Thymus (tissue), 11 donors: ENCODE measurements around the gene SMNDC1. TPM values are rescaled to one million over a fixed set of nuclear protein-coding genes. Genes with fewer than 3 reads are reported as not detected.
A peak's percentile ranks its signal among the peaks of the same experiment; 100 is the strongest.

ENCODE experiments used
- DNase-seq, 9 donors: peaks; one replicate each; pipeline ENCODE4 v3.0.0-alpha.2; 2013; ENCODE audit warnings: low spot score in 9 of 9, low read depth in 6 of 9, missing footprints in 1 of 9
- H3K27ac ChIP-seq, 2 donors: one replicate each; pipeline ENCODE4 v1.5.1; 2013; ENCODE audit warnings: control low read depth in 1 of 2, low read depth in 1 of 2, low read length in 1 of 2, mild to moderate bottlenecking in 1 of 2, moderate library complexity in 1 of 2
- H3K27me3 ChIP-seq, 2 donors: one replicate each; pipeline ENCODE4 v1.5.1; 2013; ENCODE audit warnings: low read length in 1 of 2; ENCODE audit not compliant: control insufficient read depth in 2 of 2, insufficient read depth in 1 of 2
- H3K36me3 ChIP-seq, 2 donors: one replicate each; pipeline ENCODE4 v1.5.1; 2013; ENCODE audit warnings: low read length in 1 of 2, mild to moderate bottlenecking in 1 of 2, moderate library complexity in 1 of 2; ENCODE audit not compliant: control insufficient read depth in 2 of 2, insufficient read depth in 2 of 2
- H3K4me1 ChIP-seq, 2 donors: one replicate each; pipeline ENCODE4 v1.5.1; 2013; ENCODE audit warnings: low read length in 2 of 2; ENCODE audit not compliant: control insufficient read depth in 2 of 2, insufficient read depth in 2 of 2
- H3K4me3 ChIP-seq, 2 donors: one replicate each; pipeline ENCODE4 v1.5.1; 2013; ENCODE audit warnings: low read length in 2 of 2, control low read depth in 1 of 2, mild to moderate bottlenecking in 1 of 2
- H3K9me3 ChIP-seq, 2 donors: one replicate each; pipeline ENCODE4 v1.5.1; 2013; ENCODE audit warnings: low read length in 1 of 2, mild to moderate bottlenecking in 1 of 2; ENCODE audit not compliant: control insufficient read depth in 2 of 2, insufficient read depth in 1 of 2
- WGBS: extraction: QIAGEN DNeasy Blood & Tissue Kit; methylation state at CpG from one replicate; pipeline ENCODE4 v1.1.7; 2013; 5-methylcytosine and 5-hydroxymethylcytosine counted together
- polyA plus RNA-seq: library from polyadenylated mRNA; stranded (reverse); fragments of 200-250 nt; gene quantifications from one replicate; pipeline ENCODE4 v1.2.3, GENCODE V29; 2013
- total RNA-seq: library from RNA; stranded (reverse); fragments of 120-200 nt; gene quantifications from one replicate; pipeline ENCODE4 v1.2.4, GENCODE V29; 2013
- donor health status: healthy.

Gene SMNDC1
- total and polyA plus RNA-seq, 2 donors, result 8.1 to 23.7 TPM

DNA sequence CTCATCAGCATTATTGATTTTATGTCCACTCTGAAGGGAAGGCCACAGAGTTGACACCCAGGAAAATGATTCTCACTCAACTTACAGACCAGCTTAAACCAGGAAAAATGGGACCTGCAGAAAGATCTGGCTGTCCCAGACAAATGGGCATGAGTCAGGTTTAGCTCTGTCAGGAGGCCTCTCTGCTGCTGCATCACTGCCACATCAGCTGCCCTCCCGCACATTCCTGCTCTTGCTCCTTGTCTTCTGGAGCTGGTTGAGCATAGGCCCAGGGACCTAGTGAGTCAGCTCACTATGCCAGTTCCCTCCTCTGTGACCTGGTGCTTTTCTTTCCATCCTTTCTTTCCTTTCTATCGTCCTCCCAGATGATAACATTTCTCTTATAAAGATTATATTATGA lies 18.8 kb upstream of the SMNDC1 start:
- H3K4me3 ChIP-seq, result no peak overlapping the region
- no peak for DNase-seq
- no peaks in the 10 kb centered on the region for H3K27me3 ChIP-seq
- H3K4me1 ChIP-seq, result peaks cover 3 to 5% of the 10 kb centered on the region in 2 donors
- no peaks in the 10 kb centered on the region for H3K36me3 ChIP-seq
- H3K27ac ChIP-seq, result no peak overlapping the region
- H3K9me3 ChIP-seq, result peaks cover 0 to 6% of the 10 kb centered on the region in 2 donors
- WGBS, result 93% methylated on average over 2 of the region's 2 CpGs

- Histone ChIP-seq H3K9me3 (peaks cover 0 to 6% of the 10 kb centered on the region in 2 donors), H3K36me3 (no peaks in the 10 kb centered on the region), H3K4me3 (no peak overlapping the region), H3K27me3 (no peaks in the 10 kb centered on the region), H3K27ac (no peak overlapping the region), H3K4me1 (peaks cover 4 to 14% of the 10 kb centered on the region in 2 donors)
- 97% methylated on average over 6 of the region's 6 CpGs for WGBS
- no peak for DNase-seq
Observed at GRCh38 chr10:110321869-110322620, 17.3 kb upstream of the SMNDC1 start.

DNA sequence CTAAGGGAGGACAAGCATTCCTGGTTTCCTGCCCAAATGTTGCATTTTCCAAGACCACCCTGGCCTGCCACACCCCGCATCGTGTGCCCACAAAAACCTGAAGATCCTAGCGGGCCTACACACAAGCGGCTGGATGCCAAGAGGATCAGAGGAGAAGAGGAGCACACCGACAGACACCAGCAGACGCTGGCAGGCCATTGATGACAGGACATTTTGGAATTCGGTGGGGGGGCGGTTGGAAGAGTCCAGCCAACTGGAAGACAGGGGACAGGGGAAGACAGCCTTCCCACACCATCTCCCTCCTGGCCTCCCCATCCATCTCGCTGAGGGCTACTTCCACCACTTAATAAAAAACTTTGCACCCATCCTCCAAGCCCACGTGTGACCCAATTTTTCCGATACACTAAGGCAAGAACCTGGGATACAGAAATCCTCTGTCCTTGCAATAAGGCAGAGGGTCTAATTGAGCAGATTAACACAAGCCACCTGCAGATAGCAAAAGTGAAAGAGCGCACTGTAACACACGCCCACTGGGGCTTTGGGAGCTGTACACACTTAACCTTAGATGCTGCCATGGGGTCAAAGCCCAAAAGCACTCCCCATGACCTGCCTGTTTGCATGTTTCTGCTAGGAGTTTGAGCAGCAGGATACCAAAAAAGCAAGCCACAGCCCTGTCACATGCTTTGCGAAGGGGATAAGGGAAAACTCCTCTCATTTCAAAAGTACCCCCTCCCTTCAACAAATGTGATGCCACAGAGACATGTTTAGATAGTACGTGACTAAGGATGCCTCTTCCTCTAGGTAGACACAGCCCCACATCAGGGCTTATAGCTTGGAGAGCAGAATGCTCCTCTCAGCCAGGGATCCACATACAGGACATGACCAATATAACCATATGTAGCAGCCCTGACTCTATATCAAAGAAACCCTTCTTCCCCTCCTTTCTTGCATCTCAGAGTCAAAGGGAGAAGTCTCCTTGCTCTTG lies 13.4 kb upstream of the SMNDC1 start:
- 94% methylated on average over 15 of the region's 15 CpGs for WGBS
- peak in 1 of 9 donors; percentile 40 for DNase-seq
- H3K27me3 ChIP-seq, result no peaks in the 10 kb centered on the region
- no peaks in the 10 kb centered on the region for H3K36me3 ChIP-seq
- H3K4me3 ChIP-seq, result no peak overlapping the region
- H3K27ac ChIP-seq, result peak overlapping the region in 1 of 2 donors; percentile 19
- H3K4me1 ChIP-seq, result peaks cover 11 to 27% of the 10 kb centered on the region in 2 donors
- H3K9me3 ChIP-seq, result peaks cover 0 to 6% of the 10 kb centered on the region in 2 donors

- Histone ChIP-seq H3K36me3 (no peaks in the 10 kb centered on the region), H3K4me1 (peaks cover 22 to 38% of the 10 kb centered on the region in 2 donors), H3K27me3 (no peaks in the 10 kb centered on the region), H3K9me3 (no peaks in the 10 kb centered on the region), H3K27ac (peak overlapping the region in 1 of 2 donors; percentile 60), H3K4me3 (no peak overlapping the region)
- DNase-seq, result peak in 4 of 9 donors; percentile 59 to 83 (median 62)
- 8% methylated on average over 2 of the region's 2 CpGs for WGBS
Observed at GRCh38 chr10:110313674-110314073, 9.0 kb upstream of the SMNDC1 start.

DNA sequence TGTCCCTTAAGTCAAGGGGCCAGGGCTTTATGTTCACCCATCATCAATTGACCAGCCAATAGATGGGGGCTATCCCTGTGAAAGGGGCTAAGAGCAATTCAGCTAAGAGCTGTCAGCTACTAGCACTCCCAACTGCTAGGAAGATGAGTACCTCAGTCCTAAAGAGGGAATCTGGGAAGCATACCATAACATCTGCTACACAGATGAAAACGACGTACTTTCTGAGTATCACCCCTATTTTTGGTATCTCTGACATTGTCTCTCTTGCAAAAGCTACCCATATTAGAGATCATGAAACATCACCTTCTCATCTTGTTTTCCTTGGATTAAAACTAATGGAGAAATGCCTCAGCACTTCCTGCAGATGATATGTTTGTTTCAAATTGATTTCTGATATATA lies 7.5 kb upstream of the SMNDC1 start:
- 71% methylated on average over 2 of the region's 2 CpGs for whole genome bisulfite sequencing
- Histone ChIP-seq H3K4me3 (no peak overlapping the region), H3K4me1 (peaks cover 19 to 27% of the 10 kb centered on the region in 2 donors), H3K27ac (no peak overlapping the region), H3K9me3 (no peaks in the 10 kb centered on the region), H3K36me3 (no peaks in the 10 kb centered on the region), H3K27me3 (no peaks in the 10 kb centered on the region)
- DNase-seq, result no peak

DNA sequence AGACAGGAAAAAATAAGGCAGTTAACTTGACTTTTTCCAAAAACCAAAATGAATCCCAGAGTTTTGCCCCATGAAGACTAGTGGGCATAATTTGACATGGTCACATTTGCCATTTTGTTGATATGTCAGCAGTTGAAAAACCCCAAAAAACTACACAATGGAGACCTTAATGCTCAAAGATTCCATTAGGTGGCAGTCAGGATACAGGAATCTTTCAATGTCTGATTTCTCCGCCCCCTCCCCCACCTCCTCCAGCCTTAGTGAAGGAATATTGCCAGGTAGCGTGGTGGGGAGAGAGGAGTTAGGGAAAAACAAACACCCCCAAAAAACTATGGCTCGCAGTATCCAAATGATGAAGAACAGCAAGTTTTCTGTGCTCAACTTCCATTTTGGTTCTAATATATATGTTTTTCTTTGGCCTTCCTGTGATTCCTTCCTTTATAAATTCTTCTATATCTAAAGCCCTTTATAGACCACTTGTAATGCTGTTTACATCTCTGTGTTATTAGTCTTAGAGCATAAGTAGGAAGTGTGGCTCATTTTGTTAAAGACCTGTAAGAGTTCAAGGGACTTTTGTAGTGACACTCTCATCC lies 6.7 kb upstream of the SMNDC1 start:
- H3K4me1 ChIP-seq, result peaks cover 19 to 27% of the 10 kb centered on the region in 2 donors
- no peaks in the 10 kb centered on the region for H3K36me3 ChIP-seq
- no peak overlapping the region for H3K27ac ChIP-seq
- no peaks in the 10 kb centered on the region for H3K9me3 ChIP-seq
- no peak overlapping the region for H3K4me3 ChIP-seq
- no peaks in the 10 kb centered on the region for H3K27me3 ChIP-seq
- WGBS, result 27% methylated on average over 3 of the region's 3 CpGs
- peak in 5 of 9 donors; percentile 40 to 81 (median 46) for DNase-seq

- no peak for DNase-seq
- H3K4me3 ChIP-seq, result no peak overlapping the region
- H3K4me1 ChIP-seq, result peaks cover 19 to 31% of the 10 kb centered on the region in 2 donors
- no peaks in the 10 kb centered on the region for H3K36me3 ChIP-seq
- no peaks in the 10 kb centered on the region for H3K27me3 ChIP-seq
- H3K27ac ChIP-seq, result no peak overlapping the region
- no peaks in the 10 kb centered on the region for H3K9me3 ChIP-seq
- 53% methylated on average over 3 of the region's 3 CpGs for WGBS
Observed at GRCh38 chr10:110310741-110311140, 6.0 kb upstream of the SMNDC1 start.

- no peak overlapping the region for H3K27ac ChIP-seq
- DNase-seq, result no peak
- no peaks in the 10 kb centered on the region for H3K27me3 ChIP-seq
- peaks cover 13 to 20% of the 10 kb centered on the region in 2 donors for H3K4me1 ChIP-seq
- 87% methylated on average over 4 of the region's 4 CpGs for whole genome bisulfite sequencing
- peaks cover 0 to 2% of the 10 kb centered on the region in 2 donors for H3K36me3 ChIP-seq
- no peak overlapping the region for H3K4me3 ChIP-seq
- H3K9me3 ChIP-seq, result peaks cover 0 to 1% of the 10 kb centered on the region in 2 donors
Observed at GRCh38 chr10:110307805-110308204, 3.1 kb upstream of the SMNDC1 start.
